HPDE6-E6E7 (cell line): ENCODE results near the gene IMMT.

Experiments
- DNase-seq: peaks from one replicate; pipeline ENCODE4 v3.0.0; 2011; ENCODE audit warnings: missing footprints; ENCODE audit errors: extremely low spot score

Gene IMMT

GRCh38 chr2:86143307-86143706, 52.0 kb downstream of the IMMT start:
- no peak for DNase-seq

- no peak for DNase-seq
Observed at GRCh38 chr2:86142436-86143257, 52.6 kb downstream of the IMMT start.

- no peak for DNase-seq
Observed at GRCh38 chr2:86140969-86141392, 54.3 kb downstream of the IMMT start.

- DNase-seq, result no peak
Observed at GRCh38 chr2:86139981-86140380, 55.3 kb downstream of the IMMT start.

- no peak for DNase-seq
Observed at GRCh38 chr2:86138736-86139625, 56.3 kb downstream of the IMMT start.

- DNase-seq, result no peak
Observed at GRCh38 chr2:86136141-86136540, 59.1 kb downstream of the IMMT start.

GRCh38 chr2:86135653-86136052, 59.6 kb downstream of the IMMT start:
- no peak for DNase-seq

GRCh38 chr2:86134709-86135108, 60.6 kb downstream of the IMMT start:
- no peak for DNase-seq

GRCh38 chr2:86124683-86125082, 70.6 kb downstream of the IMMT start:
- DNase-seq, result no peak

- DNase-seq, result no peak
Observed at GRCh38 chr2:86123328-86123925, 71.8 kb downstream of the IMMT start.

- DNase-seq, result no peak
Observed at GRCh38 chr2:86118130-86118529, 77.1 kb downstream of the IMMT start.

- DNase-seq, result no peak
Observed at GRCh38 chr2:86107031-86107430, 88.2 kb downstream of the IMMT start.

GRCh38 chr2:86105969-86106945, 89.0 kb downstream of the IMMT start, which contains the start of gene PTCD3:
Gene PTCD3, plus strand, starts transcription at chr2:86106235. Its CDS starts 13 bp downstream, at chr2:86106248.
- peak; percentile 92 for DNase-seq

GRCh38 chr2:86105252-86105968, 89.9 kb downstream of the IMMT start, which contains the start of gene POLR1A:
Gene POLR1A, minus strand, starts transcription at chr2:86105886. Its CDS starts 110 bp downstream, at chr2:86105776.
- DNase-seq, result peak; percentile 83

GRCh38 chr2:86102157-86102556, 93.1 kb downstream of the IMMT start:
- no peak for DNase-seq

GRCh38 chr2:86097913-86098312, 97.3 kb downstream of the IMMT start:
- no peak for DNase-seq

- DNase-seq, result no peak
Observed at GRCh38 chr2:86097114-86097896, 98.0 kb downstream of the IMMT start.

- DNase-seq, result no peak
Observed at GRCh38 chr2:86094229-86094628, 101.0 kb downstream of the IMMT start.
